BLaER1 treated with 17β-estradiol and CSF1 and Interleukin-3, amounts not matched to agents 10 nM and 100 nM (cell line): ENCODE results near the gene TBX2.

Experiments used
- H3K27ac ChIP-seq, 11 experiments: shearing (Covaris generic); formaldehyde crosslinking; 2 replicates each; pipeline ENCODE4 v1.8.1; 2022
- H3K27me3 ChIP-seq, 11 experiments: shearing (Covaris generic); formaldehyde crosslinking; 2 replicates each; pipeline ENCODE4 v1.8.1; 2022
- H3K36me3 ChIP-seq, 11 experiments: shearing (Covaris generic); formaldehyde crosslinking; 2 replicates each; pipeline ENCODE4 v1.8.1; 2022
- H3K4me1 ChIP-seq, 10 experiments: shearing (Covaris generic); formaldehyde crosslinking; 2 replicates each; pipeline ENCODE4 v1.8.1; 2022
- H3K4me2 ChIP-seq, 11 experiments: shearing (Covaris generic); formaldehyde crosslinking; 2 replicates each; pipeline ENCODE4 v1.8.1; 2022
- H3K4me3 ChIP-seq, 10 experiments: shearing (Covaris generic); formaldehyde crosslinking; 2 replicates each; pipeline ENCODE4 v1.8.1; 2022
- H3K9ac ChIP-seq, 11 experiments: shearing (Covaris generic); formaldehyde crosslinking; 2 replicates each; pipeline ENCODE4 v1.8.1; 2022
- H3K9me3 ChIP-seq, 11 experiments: shearing (Covaris generic); formaldehyde crosslinking; replicated peaks in 1 of 11; 2 replicates each; pipeline ENCODE4 v1.8.1; 2022
- H4K20me1 ChIP-seq, 11 experiments: shearing (Covaris generic); formaldehyde crosslinking; 2 replicates each; pipeline ENCODE4 v1.8.1; 2022
- Cebpa-rat ChIP-seq, 11 experiments: shearing (Covaris generic); IDR thresholded peaks; 2 replicates each; pipeline ENCODE4 v1.8.1; 2022

TBX2 gene

DNA sequence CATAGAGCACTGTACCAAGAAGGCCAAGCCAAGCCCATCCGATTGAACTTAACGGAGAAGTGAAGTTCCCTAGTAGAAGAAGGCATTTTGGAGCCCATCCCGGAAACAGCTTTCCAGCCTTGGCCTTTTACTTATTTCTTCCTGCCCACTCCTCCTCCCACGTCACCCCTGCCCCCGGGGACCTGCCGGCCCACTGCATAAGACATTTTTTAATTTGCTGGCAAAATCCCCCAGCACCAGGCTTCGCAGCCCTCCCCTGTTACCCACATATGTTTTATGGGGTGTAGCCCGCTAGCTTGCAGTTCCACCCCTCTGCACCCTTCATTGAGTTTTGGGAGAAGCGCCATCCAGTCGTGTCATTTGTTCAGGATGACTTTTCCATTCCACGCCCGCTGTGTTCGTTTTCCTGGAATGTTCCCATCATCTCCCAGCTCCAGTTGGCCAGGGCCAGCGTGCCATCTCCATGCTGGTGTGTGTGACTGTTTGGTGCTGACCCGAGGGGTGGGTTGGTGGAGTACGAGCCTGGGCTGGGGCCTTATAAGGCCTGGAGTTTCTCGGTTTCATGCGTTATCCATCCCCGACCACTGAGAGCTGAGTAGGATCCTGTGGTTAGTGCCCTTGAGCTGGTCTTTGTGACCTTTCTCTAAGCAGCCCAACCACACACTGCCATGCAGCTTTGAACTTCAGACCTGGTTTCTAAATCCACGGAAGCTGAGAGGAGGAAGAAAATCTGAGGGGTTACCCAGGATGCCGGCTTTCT is 20.0 kb upstream of the TBX2 start:
- Histone ChIP-seq H3K4me1 (peaks cover 0 to 3% (median under 1%) of the 10 kb centered on the region in 10 experiments; a peak in 3 of 20 replicates), H3K27ac (no peak overlapping the region), H3K27me3 (no peaks in the 10 kb centered on the region), H3K9ac (no peak overlapping the region), H3K9me3 (no peaks in the 10 kb centered on the region), H3K4me2 (no peak overlapping the region), H3K4me3 (no peak overlapping the region), H4K20me1 (0 out of 22 replicates have a peak, but pooled peaks cover 0 to under 1% (median 0%) of the 10 kb centered on the region in 11 experiments), H3K36me3 (no peaks in the 10 kb centered on the region; a peak in 1 of 22 replicates)
- no peak for TF ChIP-seq Cebpa-rat (IDR thresholded peaks at IDR 0.05)

DNA sequence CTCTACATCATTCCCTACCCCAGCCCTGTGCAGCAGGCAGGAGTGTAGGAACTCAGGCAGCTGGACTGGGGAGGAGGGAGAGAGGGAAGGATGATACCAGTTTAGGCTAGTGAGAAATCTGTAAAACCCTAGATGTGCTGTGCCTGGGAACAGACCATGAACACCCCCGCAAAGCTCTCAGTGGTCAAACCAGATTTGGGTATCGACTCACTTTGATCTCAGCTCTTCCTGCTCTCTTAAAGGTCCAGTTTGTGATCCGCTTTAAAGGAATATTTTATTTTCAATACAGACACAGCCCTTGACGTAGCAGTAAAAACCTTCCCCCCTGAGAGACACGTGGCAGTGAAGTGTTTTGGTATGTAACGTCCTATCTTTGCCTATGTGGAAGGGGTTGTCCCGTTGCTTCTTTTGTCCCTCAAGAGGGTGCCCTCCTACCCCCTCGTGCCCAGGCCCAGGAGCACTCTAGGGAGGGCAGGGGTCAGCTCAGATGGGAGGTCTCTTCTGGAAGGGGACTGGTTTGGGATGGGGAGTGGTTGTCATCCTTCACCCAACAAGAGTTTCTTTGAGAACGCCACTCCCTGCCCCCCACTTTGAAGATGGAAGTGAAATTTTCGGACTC is 19.3 kb upstream of the TBX2 start:
- Histone ChIP-seq H3K36me3 (no peaks in the 10 kb centered on the region; a peak in 1 of 22 replicates), H3K9ac (no peak overlapping the region), H4K20me1 (peaks cover 0 to 7% (median 0%) of the 10 kb centered on the region in 11 experiments; a peak in 1 of 22 replicates), H3K27ac (no peak overlapping the region), H3K4me1 (no peaks in the 10 kb centered on the region), H3K4me2 (no peak overlapping the region), H3K27me3 (no peaks in the 10 kb centered on the region), H3K9me3 (no peaks in the 10 kb centered on the region), H3K4me3 (no peak overlapping the region)
- no peak for TF ChIP-seq Cebpa-rat (IDR thresholded peaks at IDR 0.05)

DNA sequence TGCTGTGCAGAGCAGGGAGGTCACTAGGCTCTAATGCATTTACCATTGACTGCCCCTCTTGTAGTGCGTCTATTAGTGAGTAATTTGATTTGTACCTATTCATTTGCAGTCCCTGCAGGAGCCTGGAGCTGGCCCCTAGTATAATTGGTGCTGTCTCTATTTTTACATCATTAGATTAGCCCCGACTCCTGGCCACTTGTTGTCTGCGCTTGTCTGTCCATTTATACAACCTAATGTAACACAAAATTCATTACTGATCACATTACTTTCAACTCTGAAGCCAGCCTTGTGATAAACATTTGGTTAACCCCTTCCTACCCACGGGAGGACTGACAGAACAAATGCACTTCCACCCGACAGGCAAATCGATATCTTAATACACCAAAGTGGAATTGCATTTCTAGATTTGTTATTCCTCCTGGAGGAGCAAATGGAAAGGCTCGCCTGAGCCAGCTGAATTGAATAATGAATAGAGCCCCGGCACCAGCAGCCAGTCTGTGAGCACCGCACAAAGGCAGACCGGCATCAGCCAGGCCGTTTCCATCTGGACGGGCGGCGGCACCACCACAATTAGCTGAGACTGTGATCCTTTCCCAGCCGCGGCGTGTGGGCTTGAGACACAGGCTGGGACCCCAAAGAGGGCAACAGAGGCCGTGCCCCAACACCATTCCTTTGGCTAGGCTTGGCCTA is 18.7 kb upstream of the TBX2 start:
- no peak overlapping the region for H3K4me3 ChIP-seq
- H3K27me3 ChIP-seq = no peaks in the 10 kb centered on the region
- no peaks in the 10 kb centered on the region for H3K9me3 ChIP-seq
- H3K27ac ChIP-seq = no peak overlapping the region
- H3K9ac ChIP-seq = no peak overlapping the region
- H3K36me3 ChIP-seq = no peaks in the 10 kb centered on the region; a peak in 1 of 22 replicates
- H4K20me1 ChIP-seq = peaks cover 0 to 7% (median 0%) of the 10 kb centered on the region in 11 experiments; a peak in 1 of 22 replicates
- H3K4me1 ChIP-seq = no peaks in the 10 kb centered on the region
- TF ChIP-seq Cebpa-rat (IDR thresholded peaks at IDR 0.05) = no peak
- no peak overlapping the region for H3K4me2 ChIP-seq

DNA sequence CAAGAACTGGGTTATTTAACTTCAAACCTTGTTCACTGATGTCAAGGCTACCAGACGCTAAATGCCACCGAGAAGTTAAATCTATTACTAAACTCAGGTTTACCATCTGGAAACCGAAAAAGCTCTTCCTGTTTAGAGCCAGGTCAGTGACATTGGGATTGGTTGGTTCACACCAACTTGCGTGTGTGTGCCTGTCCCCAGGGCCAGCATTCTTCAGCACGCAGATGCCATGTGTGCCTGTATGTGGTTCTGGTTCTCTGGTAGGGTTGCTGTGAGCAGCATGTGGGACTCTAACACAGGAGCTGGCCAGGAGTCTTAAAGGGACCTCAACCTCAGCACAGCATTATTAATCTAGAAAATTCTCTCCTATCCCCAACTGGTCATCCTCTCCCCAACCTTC is 18.1 kb upstream of the TBX2 start:
- Histone ChIP-seq H3K4me1 (no peaks in the 10 kb centered on the region), H4K20me1 (peaks cover 0 to 7% (median 0%) of the 10 kb centered on the region in 11 experiments; a peak in 2 of 22 replicates), H3K27ac (no peak overlapping the region), H3K27me3 (no peaks in the 10 kb centered on the region), H3K4me2 (no peak overlapping the region), H3K4me3 (no peak overlapping the region), H3K36me3 (no peaks in the 10 kb centered on the region; a peak in 1 of 22 replicates), H3K9me3 (no peaks in the 10 kb centered on the region), H3K9ac (no peak overlapping the region)
- no peak for TF ChIP-seq Cebpa-rat (IDR thresholded peaks at IDR 0.05)

DNA sequence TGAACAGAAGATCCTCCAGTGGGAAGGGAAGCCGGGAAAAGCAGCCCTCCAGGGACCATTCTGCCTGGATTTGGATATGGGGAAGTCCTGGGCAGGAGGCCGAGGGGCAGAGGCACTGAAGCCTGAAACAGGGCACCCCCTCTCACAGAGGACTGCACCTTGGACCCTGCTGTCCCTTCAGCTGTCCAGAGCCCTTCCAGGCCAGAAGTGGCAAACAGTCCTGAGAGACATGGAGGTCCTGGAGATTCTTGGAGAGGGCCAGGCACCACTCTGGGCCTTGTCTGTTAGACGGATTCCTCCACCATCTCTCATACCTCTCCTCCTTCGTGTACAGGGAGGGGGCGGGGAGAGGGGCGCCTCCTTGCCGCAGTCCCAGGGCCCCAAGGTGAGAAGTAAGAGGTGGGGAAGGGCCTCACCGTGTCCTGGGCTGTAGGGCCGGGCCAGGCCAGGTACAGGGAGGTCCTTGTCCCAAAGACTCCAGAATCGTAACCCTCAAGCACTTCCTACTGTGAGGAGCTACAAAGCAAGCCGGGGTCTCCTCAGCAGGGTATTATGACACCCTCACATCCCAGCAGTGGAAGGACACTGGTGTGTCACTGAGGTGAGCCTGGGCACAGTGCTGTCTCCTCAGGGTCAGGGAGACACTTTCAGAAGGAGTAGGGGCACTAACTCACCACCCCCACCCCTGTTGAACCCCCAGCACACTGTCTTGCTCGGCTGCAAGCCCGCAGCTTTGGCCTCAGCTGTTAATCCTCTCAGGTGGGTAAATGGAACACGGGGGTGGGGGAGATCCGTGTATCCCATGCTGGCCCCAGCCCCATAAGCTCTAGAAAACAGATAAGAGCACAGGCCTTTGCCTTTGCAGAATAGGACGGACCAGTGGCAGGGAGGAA is 16.6 kb upstream of the TBX2 start:
- Histone ChIP-seq H3K9me3 (no peaks in the 10 kb centered on the region), H3K4me3 (no peak overlapping the region), H3K4me2 (no peak overlapping the region), H4K20me1 (peaks cover 0 to 12% (median 0%) of the 10 kb centered on the region in 11 experiments; a peak in 3 of 22 replicates), H3K36me3 (no peaks in the 10 kb centered on the region), H3K27me3 (no peaks in the 10 kb centered on the region), H3K27ac (no peak overlapping the region), H3K4me1 (peaks cover 0 to 4% (median 0%) of the 10 kb centered on the region in 10 experiments; a peak in 3 of 20 replicates), H3K9ac (no peak overlapping the region)
- TF ChIP-seq Cebpa-rat (IDR thresholded peaks at IDR 0.05) = no peak

DNA sequence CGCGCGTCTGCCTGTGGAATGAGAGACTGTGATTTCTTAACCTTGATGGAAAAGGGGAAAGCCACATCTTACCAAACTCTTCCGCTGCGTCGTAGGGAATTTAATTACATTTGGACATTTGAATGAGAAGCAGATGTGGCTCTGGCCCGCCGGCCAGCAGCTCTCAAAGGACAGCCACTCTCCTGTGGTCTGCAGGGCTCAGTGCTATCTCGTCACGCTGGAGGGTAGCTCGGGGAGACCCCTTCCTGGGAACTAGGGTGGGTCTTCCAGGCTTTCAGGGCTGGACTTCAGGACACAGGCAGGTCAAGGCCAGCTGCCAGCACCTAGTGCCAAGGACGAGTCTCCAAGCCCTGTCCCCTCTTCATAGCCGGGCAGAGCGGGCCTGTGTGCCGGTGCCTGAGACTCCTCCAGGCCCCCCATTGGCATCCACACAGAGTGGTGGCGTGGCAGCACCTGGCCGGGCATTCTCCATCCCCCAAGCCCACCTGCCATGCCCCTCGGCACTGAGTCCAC is 15.9 kb upstream of the TBX2 start:
- H3K27ac ChIP-seq = no peak overlapping the region
- TF ChIP-seq Cebpa-rat (IDR thresholded peaks at IDR 0.05) = no peak

DNA sequence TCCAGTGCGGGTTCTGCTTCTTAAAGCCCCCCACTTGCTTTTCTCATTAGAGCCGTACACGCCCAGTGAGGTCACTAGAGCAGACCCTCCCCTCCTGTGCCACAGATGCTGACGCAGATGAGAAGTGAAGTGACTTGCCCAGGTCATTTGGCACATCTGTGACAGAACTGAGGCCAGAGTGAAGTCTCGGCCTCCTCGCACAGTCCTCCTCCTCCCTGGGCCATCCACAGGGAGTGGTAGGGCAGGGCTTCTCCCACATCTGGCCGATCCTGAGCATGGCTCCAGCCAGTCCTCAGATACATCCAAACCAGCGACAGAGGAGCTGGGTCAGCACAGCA is 15.3 kb upstream of the TBX2 start:
- Histone ChIP-seq H3K4me2 (no peak overlapping the region), H3K9ac (no peak overlapping the region), H3K27me3 (no peaks in the 10 kb centered on the region), H3K4me1 (peaks cover 0 to 5% (median 0%) of the 10 kb centered on the region in 10 experiments; a peak in 3 of 20 replicates), H3K9me3 (no peaks in the 10 kb centered on the region), H3K36me3 (no peaks in the 10 kb centered on the region), H4K20me1 (peaks cover 0 to 16% (median 0%) of the 10 kb centered on the region in 11 experiments; a peak in 3 of 22 replicates), H3K4me3 (no peak overlapping the region), H3K27ac (no peak overlapping the region)
- TF ChIP-seq Cebpa-rat (IDR thresholded peaks at IDR 0.05) = no peak

More for the DNA sequence above, 15.9 kb upstream of the TBX2 start:
- no peak overlapping the region for H3K4me3 ChIP-seq
- peaks cover 0 to 5% (median 0%) of the 10 kb centered on the region in 10 experiments; a peak in 3 of 20 replicates for H3K4me1 ChIP-seq
- H3K9me3 ChIP-seq = no peaks in the 10 kb centered on the region
- H3K9ac ChIP-seq = no peak overlapping the region
- H3K4me2 ChIP-seq = no peak overlapping the region
- no peaks in the 10 kb centered on the region for H3K27me3 ChIP-seq
- peaks cover 0 to 12% (median 0%) of the 10 kb centered on the region in 11 experiments; a peak in 3 of 22 replicates for H4K20me1 ChIP-seq
- H3K36me3 ChIP-seq = no peaks in the 10 kb centered on the region

DNA sequence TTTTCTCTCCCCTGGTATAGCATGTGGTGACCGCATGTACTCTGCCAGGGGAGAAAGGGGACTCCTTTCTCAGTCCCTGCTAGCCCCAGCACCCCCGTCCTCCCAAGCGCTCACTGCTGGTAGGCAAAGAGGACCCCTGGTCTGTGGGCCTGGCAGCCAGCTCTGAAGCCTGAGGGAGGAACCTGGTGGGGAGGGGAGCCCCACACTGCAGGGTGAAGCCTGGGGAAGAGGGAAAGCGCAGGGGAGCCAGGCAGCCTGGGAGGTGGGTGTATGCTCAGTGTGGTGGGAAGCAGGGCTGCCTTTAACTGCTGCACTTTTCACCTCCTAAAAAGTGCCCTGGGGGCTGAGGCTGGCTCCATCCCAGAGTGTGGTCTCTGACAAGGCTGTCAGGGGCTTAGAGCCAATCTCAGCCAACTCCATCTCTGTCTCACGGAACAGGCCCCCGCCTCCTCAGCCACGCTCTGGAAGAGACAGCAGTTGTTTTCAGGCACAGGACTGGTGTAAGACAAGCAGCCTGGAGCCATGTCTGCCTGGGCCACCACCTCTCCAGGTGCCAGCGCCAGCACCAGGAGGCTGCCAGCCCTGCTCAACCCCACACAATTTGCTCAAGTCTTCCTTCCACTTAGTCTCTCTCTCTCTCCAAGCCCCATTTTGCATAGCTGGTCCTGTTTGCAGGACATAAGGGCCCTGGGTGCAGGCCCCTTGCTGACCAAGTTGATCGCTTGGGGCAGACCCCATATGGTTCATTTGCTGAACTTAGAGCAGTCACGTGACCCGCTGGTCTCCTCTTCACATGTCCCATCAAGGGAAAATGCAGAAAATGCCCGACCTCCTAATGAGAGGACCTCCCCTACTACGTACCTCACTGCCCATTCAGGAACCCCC is 14.7 kb upstream of the TBX2 start:
- Histone ChIP-seq H3K4me1 (peaks cover 0 to 5% (median 0%) of the 10 kb centered on the region in 10 experiments; a peak in 3 of 20 replicates), H3K4me2 (no peak overlapping the region), H3K9ac (no peak overlapping the region), H3K27me3 (no peaks in the 10 kb centered on the region), H3K9me3 (no peaks in the 10 kb centered on the region), H3K4me3 (no peak overlapping the region), H3K27ac (no peak overlapping the region), H4K20me1 (peaks cover 0 to 20% (median 0%) of the 10 kb centered on the region in 11 experiments; a peak in 3 of 22 replicates), H3K36me3 (no peaks in the 10 kb centered on the region)
- no peak for TF ChIP-seq Cebpa-rat (IDR thresholded peaks at IDR 0.05)
